Aorta (tissue), 5 donors: ENCODE results near the gene GSG1L. TPM values are rescaled to one million over a fixed set of nuclear protein-coding genes. Genes with fewer than 3 reads are reported as not detected.
A peak's percentile ranks its signal among the peaks of the same experiment; 100 is the strongest.

Experiments
- ATAC-seq: fragments of 200-7000 bp; cut with Tn5 transposase; one replicate; pipeline ENCODE4 v1.9.1; 2022; ENCODE audit warnings: moderate library complexity; ENCODE audit not compliant: low FRiP score
- DNase-seq, 2 donors: peaks; one replicate each; pipeline ENCODE4 v3.0.0-alpha.2; 2020
- H3K27ac ChIP-seq, 2 donors: one replicate each; pipeline ENCODE4 v1.5.1; 2013; ENCODE audit warnings: low read length in 2 of 2, mild to moderate bottlenecking in 2 of 2, moderate library complexity in 2 of 2, control low read depth in 1 of 2, inconsistent platforms in 1 of 2, low read depth in 1 of 2
- H3K27me3 ChIP-seq, 2 donors: one replicate each; pipeline ENCODE4 v1.6.1; 2013; ENCODE audit warnings: control low read depth in 1 of 2, low read length in 1 of 2, mild to moderate bottlenecking in 1 of 2, moderate library complexity in 1 of 2; ENCODE audit not compliant: insufficient read depth in 2 of 2, control insufficient read depth in 1 of 2
- H3K36me3 ChIP-seq, 2 donors: one replicate each; pipeline ENCODE4 v1.6.1; 2013; ENCODE audit warnings: control low read depth in 1 of 2, low read length in 1 of 2, mild to moderate bottlenecking in 1 of 2; ENCODE audit not compliant: insufficient read depth in 2 of 2, control insufficient read depth in 1 of 2
- H3K4me1 ChIP-seq, 2 donors: one replicate each; pipeline ENCODE4 v1.6.1; 2013; ENCODE audit warnings: low read length in 2 of 2, control low read depth in 1 of 2, mild to moderate bottlenecking in 1 of 2, moderate library complexity in 1 of 2; ENCODE audit not compliant: insufficient read depth in 2 of 2, control insufficient read depth in 1 of 2
- H3K4me3 ChIP-seq, 2 donors: one replicate each; pipeline ENCODE4 v1.5.1; 2013; ENCODE audit warnings: low read length in 2 of 2, control low read depth in 1 of 2, mild to moderate bottlenecking in 1 of 2
- H3K9me3 ChIP-seq: one replicate; pipeline ENCODE4 v1.6.1; 2013; ENCODE audit warnings: mild to moderate bottlenecking, low read length; ENCODE audit not compliant: control insufficient read depth
- WGBS, 2 donors: extraction: QIAGEN DNeasy Blood & Tissue Kit; methylation state at CpG; one replicate each; pipeline ENCODE4 v1.1.7; 2013; 5-methylcytosine and 5-hydroxymethylcytosine counted together
- intact Hi-C, 2 donors: fragments of 100-400 bp; cut with DNase I; formaldehyde crosslinking; loops; one replicate each; pipeline versions ENCODE4 v1.14.2 to v1.15.0; 2022
- polyA plus RNA-seq, 2 donors: library from polyadenylated mRNA; stranded (reverse); fragments of 200-250 nt; gene quantifications; one replicate each; pipeline ENCODE4 v1.2.3, GENCODE V29; 2013
- total RNA-seq, 2 donors: library from RNA; stranded (reverse); fragmentation: NEBNext Ultra II Directional; extraction: Animal tissue kit (Norgen Biotek cat#: 25700); gene quantifications; one replicate each; pipeline ENCODE4 v1.2.1, GENCODE V29; 2021
- donor health status: healthy with polysubstance abuse.
- donor health status: Bipolar disorder and iron deficiency.
- donor health status: DM: no; HTN: no; CAD: no.
- donor health status: DM: no; HTN: no; CAD: no.
- donor health status: DM: yes; HTN: yes; CAD: no.

The GSG1L gene
- total and polyA plus RNA-seq, 4 donors = 1.6 to 22.2 (median 7.2) TPM

DNA sequence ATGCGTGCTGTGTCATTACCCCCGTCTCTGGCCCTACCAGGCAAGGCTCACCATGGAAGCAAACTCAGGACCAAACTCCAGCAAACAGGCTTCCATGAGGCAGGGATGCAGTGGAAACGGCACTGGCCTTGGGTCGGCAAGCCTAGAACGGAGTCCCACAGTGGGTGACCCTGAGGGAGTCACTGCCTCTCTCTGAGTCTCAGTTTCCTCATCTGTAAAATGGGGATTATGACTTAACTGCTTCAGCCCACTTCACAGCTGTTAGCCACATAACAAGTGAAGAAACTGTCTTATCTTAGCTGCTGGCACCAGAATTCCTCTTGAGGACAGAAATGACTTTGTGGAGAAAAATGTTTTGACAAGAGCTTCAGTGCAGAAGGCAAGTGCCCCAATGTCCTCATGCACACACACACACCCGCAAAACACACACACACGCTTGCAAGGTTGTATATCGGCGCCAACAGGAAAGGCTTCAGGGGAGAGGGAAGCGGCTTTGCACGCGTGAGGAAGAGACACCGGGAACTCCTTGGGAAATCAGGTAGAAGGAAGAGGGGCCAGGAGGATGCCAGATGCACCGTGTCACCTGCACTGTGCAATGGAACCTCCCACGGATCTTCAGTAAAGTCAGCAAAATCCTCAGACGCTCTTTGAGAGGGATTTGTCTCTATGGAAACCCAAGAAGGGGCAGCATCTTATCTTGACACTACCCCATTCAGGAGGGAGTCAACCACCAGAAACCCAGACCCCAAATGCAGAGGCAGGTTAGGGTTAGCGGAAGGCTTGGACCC lies 53.7 kb downstream of the GSG1L start:
- Histone ChIP-seq H3K36me3 (no peaks in the 10 kb centered on the region), H3K9me3 (no peaks in the 10 kb centered on the region), H3K4me3 (no peak overlapping the region), H3K27ac (no peak overlapping the region), H3K4me1 (no peaks in the 10 kb centered on the region), H3K27me3 (no peaks in the 10 kb centered on the region)
- DNase-seq (no peak), ATAC-seq (no peak)
- WGBS, 2 donors = 90 to 91% methylated on average over 17 of the region's 17 CpGs
- intact Hi-C loops = no loop called here

DNA sequence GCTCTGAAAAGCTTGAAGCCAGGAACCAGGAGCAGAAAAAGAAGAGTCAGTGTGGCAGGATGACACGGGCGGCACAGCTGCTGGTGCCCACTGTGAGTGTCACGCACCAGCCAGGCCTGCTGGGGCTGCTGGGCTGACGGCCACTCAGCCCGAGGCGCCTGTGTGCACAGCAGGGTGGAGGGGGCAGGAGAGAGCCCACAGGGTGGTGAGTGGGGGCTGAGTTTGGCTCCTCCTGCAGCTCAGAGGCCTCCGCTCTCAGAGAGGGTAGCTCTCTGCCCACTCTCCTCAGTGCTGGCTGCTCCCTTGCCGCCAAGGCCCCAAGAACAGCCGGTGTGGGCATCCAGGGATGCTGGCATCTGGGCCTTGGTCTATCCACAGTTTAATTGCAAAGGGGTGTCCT lies 59.6 kb downstream of the GSG1L start:
- peak; percentile 40 for ATAC-seq
- Histone ChIP-seq H3K27me3 (no peaks in the 10 kb centered on the region), H3K4me3 (no peak overlapping the region), H3K36me3 (no peaks in the 10 kb centered on the region), H3K27ac (no peak overlapping the region), H3K9me3 (no peaks in the 10 kb centered on the region), H3K4me1 (no peaks in the 10 kb centered on the region)
- peak in 1 of 2 donors; percentile 55 for DNase-seq
- intact Hi-C loops = no loop called here
- 62 to 65% methylated on average over 9 of the region's 9 CpGs for WGBS, 2 donors

DNA sequence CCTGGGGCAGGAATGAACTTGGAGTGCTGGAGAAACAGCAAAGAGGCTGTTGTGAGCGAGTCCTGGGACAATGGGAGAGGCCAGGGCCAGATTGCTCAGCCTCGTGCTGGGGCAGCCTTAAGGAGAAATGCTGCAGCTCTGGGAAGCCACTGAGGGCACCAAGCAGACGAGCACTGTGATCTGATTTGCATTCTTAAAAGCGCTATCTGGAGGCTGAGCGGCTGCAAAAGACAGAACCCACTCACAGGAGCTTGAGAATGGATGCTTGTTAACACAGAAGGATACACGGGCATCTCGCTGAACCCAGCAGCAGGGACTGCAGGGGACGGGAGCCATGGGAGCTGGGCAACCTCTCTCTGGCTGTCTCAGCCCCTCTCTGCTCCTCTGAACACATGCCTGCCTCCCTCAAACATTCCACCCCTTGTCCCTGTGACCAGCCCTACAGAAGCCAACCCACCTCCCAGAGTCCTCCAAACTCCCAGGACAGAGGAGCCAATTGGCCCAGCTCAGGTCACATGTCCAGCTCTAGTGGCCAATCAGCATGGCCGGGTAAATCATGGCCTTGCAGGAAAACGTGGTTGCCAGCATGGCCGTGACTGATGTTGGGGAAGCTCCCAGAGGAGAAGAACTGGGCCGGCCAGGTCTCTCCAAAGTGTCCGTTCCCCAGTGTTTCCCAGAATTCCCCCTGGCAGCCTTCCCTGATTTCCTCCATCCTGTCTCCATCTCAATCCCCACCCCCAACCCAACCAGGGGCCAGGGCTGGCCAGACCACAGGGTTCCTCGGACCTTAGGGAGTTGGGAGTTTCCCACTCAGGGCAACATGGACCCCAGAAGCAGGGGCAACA lies 60.3 kb downstream of the GSG1L start:
- intact Hi-C loops = no loop called here
- WGBS, 2 donors = 78 to 84% methylated on average over 14 of the region's 14 CpGs
- H3K9me3 ChIP-seq = no peaks in the 10 kb centered on the region
- no peak overlapping the region for H3K4me3 ChIP-seq
- DNase-seq (peak in 1 of 2 donors; percentile 61), ATAC-seq (no peak)
- H3K4me1 ChIP-seq = no peaks in the 10 kb centered on the region
- no peaks in the 10 kb centered on the region for H3K36me3 ChIP-seq
- no peak overlapping the region for H3K27ac ChIP-seq
- no peaks in the 10 kb centered on the region for H3K27me3 ChIP-seq

DNA sequence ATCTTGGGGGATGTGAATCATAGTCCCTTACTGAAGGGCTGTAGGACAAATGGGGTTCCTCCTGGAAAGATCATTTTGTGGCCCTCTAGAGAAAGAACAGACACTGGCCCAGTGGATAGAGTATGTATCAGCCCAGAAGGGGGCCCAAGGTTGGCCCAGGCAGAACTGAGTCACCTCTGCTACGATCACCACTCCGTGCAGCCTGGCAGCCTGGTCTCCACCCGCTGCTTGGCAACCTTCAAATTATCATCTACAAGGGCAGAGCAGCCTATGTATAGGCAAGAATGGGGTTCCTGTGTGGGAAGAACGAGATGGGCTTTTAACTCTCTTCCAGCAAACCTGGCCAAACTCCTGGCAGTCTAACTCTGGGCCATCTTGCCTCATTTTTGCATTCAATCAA lies 61.9 kb downstream of the GSG1L start:
- peak in 1 of 2 donors; percentile 22 for DNase-seq
- intact Hi-C loops = no loop called here
- ATAC-seq = no peak
- Histone ChIP-seq H3K4me1 (no peaks in the 10 kb centered on the region), H3K9me3 (no peaks in the 10 kb centered on the region), H3K27me3 (no peaks in the 10 kb centered on the region), H3K4me3 (no peak overlapping the region), H3K36me3 (no peaks in the 10 kb centered on the region), H3K27ac (no peak overlapping the region)
- WGBS, 2 donors = 74 to 76% methylated on average over 4 of the region's 4 CpGs

DNA sequence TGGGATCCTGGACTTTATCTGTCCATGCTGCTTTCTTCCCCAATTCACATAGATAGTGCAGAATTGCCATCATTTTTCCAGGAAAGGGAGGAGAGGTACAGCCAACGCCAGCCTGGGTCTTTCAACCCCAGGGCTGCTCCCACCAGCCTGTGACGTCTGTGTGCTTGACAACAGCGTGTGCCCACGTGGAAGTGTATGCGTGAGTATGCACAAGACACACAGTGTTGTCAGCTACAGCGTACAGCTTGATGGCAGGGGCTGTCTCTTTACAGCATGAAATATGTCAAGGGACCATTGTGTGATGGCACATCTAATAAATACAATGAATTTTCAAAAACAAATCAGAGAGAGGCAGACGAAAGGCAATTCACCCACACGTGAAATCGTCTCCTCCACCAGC lies 62.3 kb downstream of the GSG1L start:
- H3K4me1 ChIP-seq = no peaks in the 10 kb centered on the region
- ATAC-seq = no peak
- no peak overlapping the region for H3K4me3 ChIP-seq
- DNase-seq = peak in 1 of 2 donors; percentile 30
- no peaks in the 10 kb centered on the region for H3K9me3 ChIP-seq
- WGBS, 2 donors = 84 to 86% methylated on average over 9 of the region's 9 CpGs
- intact Hi-C loops = no loop called here
- no peaks in the 10 kb centered on the region for H3K36me3 ChIP-seq
- no peak overlapping the region for H3K27ac ChIP-seq
- no peaks in the 10 kb centered on the region for H3K27me3 ChIP-seq

DNA sequence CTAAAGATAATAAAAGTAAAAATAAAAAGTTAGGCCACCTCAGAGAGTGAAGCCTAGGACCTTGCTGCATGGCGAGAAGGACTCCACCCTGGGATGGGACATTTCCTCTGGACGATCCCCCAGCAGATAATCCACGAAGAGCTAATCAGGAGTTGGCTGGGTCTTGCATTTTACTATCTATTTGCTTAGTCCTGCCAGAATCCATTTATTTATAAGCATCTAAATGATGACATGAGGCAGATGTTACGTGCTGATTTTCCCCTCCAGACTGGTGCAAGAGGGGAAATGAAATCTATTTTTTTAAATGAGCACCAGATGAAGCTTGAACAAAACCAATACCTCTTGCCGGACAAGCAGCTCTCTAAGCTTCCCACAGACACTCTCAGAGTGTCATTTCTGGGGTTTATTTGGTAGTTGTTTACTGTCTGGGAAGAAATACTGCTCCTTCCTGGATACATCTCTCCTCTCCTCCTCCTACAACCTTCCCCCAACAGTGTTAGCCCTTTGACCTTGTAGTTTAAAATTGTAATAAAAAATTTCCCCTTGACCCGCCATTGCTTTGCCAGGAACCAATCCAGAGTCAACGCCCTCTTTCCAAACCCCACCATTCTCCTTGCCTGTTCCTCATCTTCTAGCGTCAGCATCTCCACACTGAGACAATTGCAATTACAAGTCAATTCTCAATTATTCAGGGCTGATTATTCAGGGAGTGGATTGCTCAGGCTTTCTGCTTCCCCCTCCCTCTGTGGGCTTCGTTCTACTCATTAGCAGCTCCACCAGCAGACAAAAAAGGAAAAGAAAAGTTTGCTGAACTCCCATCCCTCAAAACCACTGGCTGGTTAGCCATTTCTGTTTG lies 63.0 kb downstream of the GSG1L start:
- intact Hi-C loops = no loop called here
- WGBS, 2 donors = 80 to 85% methylated on average over 9 of the region's 9 CpGs
- DNase-seq = no peak
- no peak overlapping the region for H3K27ac ChIP-seq
- H3K27me3 ChIP-seq = no peaks in the 10 kb centered on the region
- ATAC-seq = no peak
- no peak overlapping the region for H3K4me3 ChIP-seq
- no peaks in the 10 kb centered on the region for H3K36me3 ChIP-seq
- H3K9me3 ChIP-seq = no peaks in the 10 kb centered on the region
- no peaks in the 10 kb centered on the region for H3K4me1 ChIP-seq

DNA sequence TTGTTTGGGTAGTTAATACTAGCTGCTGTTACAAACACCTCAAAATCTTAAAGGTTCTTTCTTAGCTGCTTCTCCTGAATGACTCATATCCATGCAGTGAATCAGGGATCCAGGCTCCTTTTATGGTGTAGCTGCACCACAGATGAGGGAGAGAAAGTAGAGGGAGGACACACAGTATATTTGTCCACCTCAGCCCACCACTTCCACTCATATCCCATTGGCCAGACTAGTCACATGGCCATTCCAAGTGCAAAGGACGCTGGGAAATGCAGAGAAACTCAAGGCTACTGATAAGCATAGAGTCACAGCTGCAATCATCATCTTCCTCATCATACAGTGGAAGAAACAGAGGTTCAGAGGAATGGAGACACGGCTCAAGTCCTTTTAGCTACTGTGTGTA lies 63.8 kb downstream of the GSG1L start:
- WGBS, 2 donors = 58 to 85% methylated on average over 2 of the region's 2 CpGs
- ATAC-seq (no peak), DNase-seq (no peak)
- Histone ChIP-seq H3K4me3 (no peak overlapping the region), H3K27ac (no peak overlapping the region), H3K36me3 (no peaks in the 10 kb centered on the region), H3K9me3 (no peaks in the 10 kb centered on the region), H3K27me3 (no peaks in the 10 kb centered on the region), H3K4me1 (no peaks in the 10 kb centered on the region)
- intact Hi-C loops = no loop called here

DNA sequence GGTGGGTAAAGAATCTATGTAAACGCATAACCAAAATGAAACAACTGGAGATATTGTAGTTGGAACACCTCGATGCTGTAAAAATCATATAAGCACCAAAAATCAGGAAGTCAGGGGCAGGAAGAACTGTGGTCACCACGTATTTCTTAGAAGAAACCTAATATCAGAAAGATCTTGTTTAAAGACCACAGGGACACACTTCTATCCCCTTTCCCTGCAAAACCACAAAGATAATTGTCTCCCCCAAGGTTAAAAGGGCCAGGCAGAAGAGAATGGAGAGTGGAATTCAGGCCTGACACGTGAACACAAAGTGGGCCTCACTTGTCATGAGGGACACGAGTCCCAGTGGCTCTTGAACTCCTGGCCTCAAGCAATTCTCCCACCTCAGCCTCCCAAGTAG lies 68.1 kb downstream of the GSG1L start:
- DNase-seq (no peak), ATAC-seq (no peak)
- Histone ChIP-seq H3K4me1 (no peaks in the 10 kb centered on the region), H3K9me3 (no peaks in the 10 kb centered on the region), H3K27ac (no peak overlapping the region), H3K4me3 (no peak overlapping the region), H3K36me3 (no peaks in the 10 kb centered on the region), H3K27me3 (no peaks in the 10 kb centered on the region)
- 77 to 78% methylated on average over 5 of the region's 5 CpGs for WGBS, 2 donors
- intact Hi-C loops = no loop called here
